ENCODE measurements around the gene LPIN1. TPM values are rescaled to one million over a fixed set of nuclear protein-coding genes. Genes with fewer than 3 reads are reported as not detected.

Gene LPIN1
- total RNA-seq, 1 experiment from 2014 or later = 4.4 TPM

GRCh38 chr2:11740723-11741122 is 5.7 kb upstream of the LPIN1 start:
- H4K20me1 ChIP-seq (ENCODE audit: control insufficient read depth, insufficient read depth, insufficient read length) = no peaks in the 10 kb centered on the region
- no peak overlapping the region for H4K91ac ChIP-seq (ENCODE audit: insufficient read length, low read depth, low read length)
- H3K27ac Mint-ChIP-seq = no peak overlapping the region
- H3K18ac ChIP-seq (ENCODE audit: insufficient read length, low read depth, low read length) = no peak overlapping the region
- no peak overlapping the region for H2BK12ac ChIP-seq (ENCODE audit: insufficient read length, low read depth, low read length)
- H2BK5ac ChIP-seq (ENCODE audit: insufficient read length, low read length) = no peak overlapping the region
- H3K14ac ChIP-seq (ENCODE audit: insufficient read depth, low read length) = no peak overlapping the region
- no peak overlapping the region for H2BK20ac ChIP-seq (ENCODE audit: low read depth, low read length, poor library complexity, severe bottlenecking)
- H3K23me2 ChIP-seq (ENCODE audit: insufficient read length, low read depth, low read length, poor library complexity, severe bottlenecking) = no peaks in the 10 kb centered on the region
- no peaks in the 10 kb centered on the region for H3K9me3 ChIP-seq (ENCODE audit: control insufficient read depth, low read depth, low read length)
- H3K79me1 ChIP-seq (ENCODE audit: insufficient read depth, low read depth, low read length, poor library complexity, severe bottlenecking) = no peaks in the 10 kb centered on the region
- H3K4ac ChIP-seq (ENCODE audit: low read depth, low read length) = no peak overlapping the region
- no peak overlapping the region for H2BK15ac ChIP-seq (ENCODE audit: low read depth, low read length)
- H3K27me3 ChIP-seq (ENCODE audit: insufficient read depth, low read length) = no peaks in the 10 kb centered on the region
- H3K4me1 ChIP-seq (ENCODE audit: insufficient read depth, low read length) = peaks cover 2% of the 10 kb centered on the region; the same call in 1 of the 2 replicates
- H3K9me3 Mint-ChIP-seq = peaks cover 0 to under 1% of the 10 kb centered on the region in 2 experiments; a peak in 2 of 5 replicates
- peaks cover 16% of the 10 kb centered on the region for H3K27me3 Mint-ChIP-seq (ENCODE audit: low read depth)
- no peak overlapping the region for H3K9ac ChIP-seq (ENCODE audit: extremely low read depth, insufficient read length, low read length)
- peaks cover 36% of the 10 kb centered on the region in 2 experiments for H3K4me1 Mint-ChIP-seq
- H3K4me2 ChIP-seq (ENCODE audit: insufficient read depth, insufficient read length, low read length) = no peak overlapping the region
- H2BK120ac ChIP-seq (ENCODE audit: low read depth, low read length, poor library complexity, severe bottlenecking) = no peak overlapping the region
- DNase-seq = no peak
- H3T11ph ChIP-seq (ENCODE audit: low read length) = no peak overlapping the region
- no peak overlapping the region for H3K27ac ChIP-seq (ENCODE audit: insufficient read length, low read depth, low read length)
- no peak overlapping the region for H3K4me3 Mint-ChIP-seq
- H3K79me2 ChIP-seq (ENCODE audit: insufficient read depth, low read length) = no peaks in the 10 kb centered on the region
- H3K56ac ChIP-seq (ENCODE audit: insufficient read length, low read depth, low read length) = no peak overlapping the region
- H3K23ac ChIP-seq (ENCODE audit: insufficient read length, low read depth, low read length) = no peak overlapping the region
- no peak overlapping the region for H2AK5ac ChIP-seq (ENCODE audit: insufficient read length, low read length)
- TF ChIP-seq CTCF (conservative IDR thresholded peaks at IDR 0.05) = no peak
- no peak overlapping the region for H4K5ac ChIP-seq (ENCODE audit: insufficient read length, low read depth, low read length)
- no peaks in the 10 kb centered on the region; a peak in 2 of 7 replicates for H3K36me3 Mint-ChIP-seq (ENCODE audit: insufficient read depth in 1 of 3, low read depth in 3 of 3)
- WGBS (ENCODE audit: extremely low coverage, insufficient read length, low lambda C conversion rate) = no CpG with 5 or more reads among the region's 3 CpGs
- H4K8ac ChIP-seq (replicated peaks; ENCODE audit: insufficient read length, low read depth, low read length) = no peak overlapping the region
- H2AFZ ChIP-seq (ENCODE audit: low read length) = no peak overlapping the region

Measured in H9 (cell line).